MCF 10A (cell line): ENCODE results near the gene SPNS3. TPM values are rescaled to one million over a fixed set of nuclear protein-coding genes. Genes with fewer than 3 reads are reported as not detected.

Experiments used
- Bru-seq: library from RNA; stranded (reverse); fragments of 400-500 nt; gene quantifications from one replicate; lab custom pipeline; 2021; lab: Mats Ljungman, UMichigan
- BruChase-seq, 2 experiments: library from RNA; stranded (reverse); fragments of 400-500 nt; gene quantifications; one replicate each; lab custom pipeline; 2021; lab: Mats Ljungman, UMichigan
- BruUV-seq: library from RNA; stranded (reverse); fragments of 400-500 nt; replicated peaks from 2 replicates; lab custom pipeline; 2021; lab: Mats Ljungman, UMichigan
- CTCF ChIA-PET: fragments of 300-600 bp; sonication (Branson Sonifier 250); formaldehyde crosslinking; extraction: SDS; loops from one replicate; lab custom pipeline; 2021; ENCODE audit warnings: antibody characterized with exemption, inconsistent platforms; lab: Yijun Ruan, JAX
- POLR2A ChIA-PET: fragments of 300-600, 350-650 bp; sonication (Branson Sonifier 250); formaldehyde crosslinking; extraction: SDS; loops from one replicate; lab custom pipeline; 2020; ENCODE audit warnings: antibody characterized with exemption, inconsistent platforms; lab: Yijun Ruan, JAX
- DNase-seq: peaks from one replicate; pipeline ENCODE4 v3.0.0-alpha.2; 2018; ENCODE audit not compliant: unreplicated experiment
- H3K27ac Mint-ChIP-seq: one replicate; pipeline ENCODE4 v1.8.0; 2022; ENCODE audit warnings: mild to moderate bottlenecking, low read depth, mixed read lengths; ENCODE audit not compliant: unreplicated experiment
- H3K27me3 Mint-ChIP-seq: one replicate; pipeline ENCODE4 v1.8.0; 2022; ENCODE audit warnings: mixed read lengths; ENCODE audit not compliant: insufficient read depth, unreplicated experiment
- H3K36me3 Mint-ChIP-seq: one replicate; pipeline ENCODE4 v1.8.0; 2022; ENCODE audit warnings: mild to moderate bottlenecking, moderate library complexity, mixed read lengths; ENCODE audit not compliant: insufficient read depth, unreplicated experiment
- H3K4me1 Mint-ChIP-seq: one replicate; pipeline ENCODE4 v1.8.0; 2022; ENCODE audit warnings: mixed read lengths; ENCODE audit not compliant: insufficient read depth, unreplicated experiment
- H3K4me3 Mint-ChIP-seq: one replicate; pipeline ENCODE4 v1.8.0; 2022; ENCODE audit warnings: mild to moderate bottlenecking, moderate library complexity, mixed read lengths; ENCODE audit not compliant: unreplicated experiment
- H3K9me3 Mint-ChIP-seq: one replicate; pipeline ENCODE4 v1.8.0; 2022; ENCODE audit warnings: mixed read lengths; ENCODE audit not compliant: unreplicated experiment
- CTCF ChIP-seq: fragments of 200-600 bp; IDR thresholded peaks from one replicate; pipeline ENCODE4 v1.8.0; 2022; ENCODE audit warnings: antibody characterized with exemption, mild to moderate bottlenecking; ENCODE audit not compliant: unreplicated experiment
- intact Hi-C: fragments of 100-400 bp; cut with micrococcal nuclease; formaldehyde crosslinking; loops from 2 replicates; pipeline ENCODE4 v1.14.1; 2022
- long read RNA-seq: library from polyadenylated mRNA; stranded (forward); transcript quantifications from one replicate; pipeline ENCODE4 v2.0.0, GENCODE V29; 2022
- total RNA-seq: library from RNA; stranded (reverse); gene quantifications from 2 replicates; pipeline ENCODE4 v1.2.3, GENCODE V29; 2022

Gene SPNS3
- not detected in 2 replicates for total RNA-seq
- Bru-seq, nascent RNA, result not detected
- BruChase-seq, experiment 1, labeled RNA remaining after a 6-hour chase, result not detected
- BruChase-seq, experiment 2, labeled RNA remaining after a 2-hour chase, result not detected
- long read RNA-seq, result 0 reads

- Mint-ChIP-seq H3K4me3 (no peak within 1 kb of the TSS), H3K4me1 (no peaks in the 10 kb centered on the region), H3K27me3 (no peaks in the 10 kb centered on the region), H3K36me3 (no peaks in the 10 kb centered on the region), H3K27ac (no peak within 1 kb of the TSS), H3K9me3 (no peaks in the 10 kb centered on the region)
- TF ChIP-seq CTCF, result no peak
- ChIA-PET CTCF (interaction anchor here (0.9 kb wide), 1 partner anchor 13 kb away, joined by 4 read pairs; no protein-coding TSS in a partner anchor), POLR2A (no interaction called here)
- intact Hi-C loops, result no loop called here
- no TSS peak for BruUV-seq
- DNase-seq, result no peak
These were observed at the start of gene SPNS3 for GRCh38 chr17:4433515-4434031. Gene SPNS3, plus strand, starts transcription at chr17:4433940. Its CDS starts 28 bp downstream, at chr17:4433968.

- Mint-ChIP-seq H3K9me3 (no peaks in the 10 kb centered on the region), H3K27ac (no peak overlapping the region), H3K4me1 (no peaks in the 10 kb centered on the region), H3K4me3 (no peak overlapping the region), H3K36me3 (no peaks in the 10 kb centered on the region), H3K27me3 (no peaks in the 10 kb centered on the region)
- POLR2A ChIA-PET, result interaction anchor here (0.5 kb wide), 1 partner anchor 84 kb away, joined by 3 read pairs; no protein-coding TSS in a partner anchor
- TF ChIP-seq CTCF, result no peak
- CTCF ChIA-PET, result interaction anchor here (1.2 to 1.4 kb wide), 2 partner anchors 83 to 186 kb away, joined by 3 to 4 read pairs; no protein-coding TSS in a partner anchor
- no TSS peak for BruUV-seq
- no peak for DNase-seq
- intact Hi-C loops, result no loop called here
These were observed 47.3 kb upstream of the SPNS3 start for GRCh38 chr17:4386406-4386805.

- H3K27ac Mint-ChIP-seq, result no peak overlapping the region
- no peaks in the 10 kb centered on the region for H3K36me3 Mint-ChIP-seq
- no peak for TF ChIP-seq CTCF
- H3K9me3 Mint-ChIP-seq, result no peaks in the 10 kb centered on the region
- no TSS peak for BruUV-seq
- no peak overlapping the region for H3K4me3 Mint-ChIP-seq
- CTCF ChIA-PET, result no interaction called here
- intact Hi-C loops, result no loop called here
- H3K4me1 Mint-ChIP-seq, result no peaks in the 10 kb centered on the region
- DNase-seq, result no peak
- no peaks in the 10 kb centered on the region for H3K27me3 Mint-ChIP-seq
- POLR2A ChIA-PET, result no interaction called here
These were observed 46.6 kb upstream of the SPNS3 start for GRCh38 chr17:4387137-4387536.

GRCh38 chr17:4389079-4389478 lies 44.7 kb upstream of the SPNS3 start:
- intact Hi-C loops, result no loop called here
- no TSS peak for BruUV-seq
- DNase-seq, result no peak
- POLR2A ChIA-PET, result no interaction called here
- no peaks in the 10 kb centered on the region for H3K9me3 Mint-ChIP-seq
- peaks cover 5% of the 10 kb centered on the region for H3K4me1 Mint-ChIP-seq
- no peaks in the 10 kb centered on the region for H3K27me3 Mint-ChIP-seq
- CTCF ChIA-PET, result interaction anchor here (1.1 kb wide), 1 partner anchor 91 kb away, joined by 4 read pairs; no protein-coding TSS in a partner anchor
- no peak overlapping the region for H3K27ac Mint-ChIP-seq
- no peak overlapping the region for H3K4me3 Mint-ChIP-seq
- TF ChIP-seq CTCF, result no peak
- H3K36me3 Mint-ChIP-seq, result no peaks in the 10 kb centered on the region
